Stomach (tissue), 9 donors: Measurements from ENCODE around the gene DLG4. TPM values are rescaled to one million over a fixed set of nuclear protein-coding genes. Genes with fewer than 3 reads are reported as not detected.

Source experiments
- DNase-seq, 2 donors: peaks; one replicate each; pipeline versions ENCODE4 v3.0.0 to v3.0.0-alpha.2; 2013 to 2019
- H3K27ac ChIP-seq, 5 donors: fragments of 200-600 bp in 4 of 5; sonication (generic) in 4 of 5; one replicate each; pipeline ENCODE4 v1.5.1; 2013 to 2019; ENCODE audit warnings: mild to moderate bottlenecking in 1 of 5, moderate library complexity in 1 of 5
- H3K27me3 ChIP-seq, 3 donors: fragments of 200-600 bp; sonication (generic); one replicate each; pipeline ENCODE4 v1.5.1; 2017 to 2019; ENCODE audit warnings: mixed run types in 1 of 3
- H3K36me3 ChIP-seq, 4 donors: fragments of 200-600 bp; sonication (generic); 1 replicate in 3 of 4; 2 replicates in 1 of 4; pipeline ENCODE4 v1.5.1; 2016 to 2019
- H3K4me1 ChIP-seq, 4 donors: fragments of 200-600 bp; sonication (generic); one replicate each; pipeline ENCODE4 v1.5.1; 2016 to 2019
- H3K4me3 ChIP-seq, 4 donors: fragments of 200-600 bp; sonication (generic) in 3 of 4; one replicate each; pipeline ENCODE4 v1.5.1; 2016 to 2019; ENCODE audit warnings: mild to moderate bottlenecking in 1 of 4
- H3K9me3 ChIP-seq, 4 donors: fragments of 200-600 bp; sonication (generic); one replicate each; pipeline ENCODE4 v1.5.1; 2016 to 2019
- CTCF ChIP-seq, 7 experiments: fragments of 450-650 bp in 4 of 7; fragments of 200-600 bp in 3 of 7; sonication (generic) in 3 of 7; IDR thresholded peaks; one replicate each; pipeline ENCODE4 v1.5.1; 2016 to 2019; ENCODE audit warnings: antibody characterized with exemption in 7 of 7, control low read depth in 2 of 7, mild to moderate bottlenecking in 1 of 7
- EP300 ChIP-seq: sonication (generic); formaldehyde crosslinking; IDR thresholded peaks from one replicate; pipeline ENCODE4 v1.6.1; 2017; ENCODE audit warnings: antibody characterized with exemption
- POLR2A ChIP-seq, 4 donors: fragments of 450-650 bp; IDR thresholded peaks; one replicate each; pipeline ENCODE4 v1.6.1; 2016; ENCODE audit warnings: antibody characterized with exemption in 4 of 4, control low read depth in 2 of 4, mild to moderate bottlenecking in 1 of 4, moderate library complexity in 1 of 4
- POLR2AphosphoS5 ChIP-seq, 3 donors: sonication (generic); formaldehyde crosslinking; IDR thresholded peaks; one replicate each; pipeline ENCODE4 v1.6.1; 2016; ENCODE audit warnings: antibody characterized with exemption in 3 of 3
- WGBS, 5 donors: extraction: QIAGEN DNeasy Blood & Tissue Kit in 3 of 5; methylation state at CpG; one replicate each; pipeline versions ENCODE4 v1.1.5 to v1.1.7; 2013 to 2018; 5-methylcytosine and 5-hydroxymethylcytosine counted together
- intact Hi-C: fragments of 100-400 bp; cut with DNase I; formaldehyde crosslinking; loops from one replicate; pipeline ENCODE4 v1.15.1; 2023; ENCODE audit warnings: low total_unique reads
- polyA plus RNA-seq, 3 donors: library from polyadenylated mRNA; stranded (reverse); fragments of 200-250 nt; gene quantifications; one replicate each; pipeline ENCODE4 v1.2.3, GENCODE V29; 2013
- total RNA-seq, 5 donors: library from RNA; depleted of rRNA; stranded (reverse); fragments of >200 nt; gene quantifications; one replicate each; pipeline versions ENCODE4 v1.1.0 to v1.2.3, GENCODE V29; 2014 to 2016
- donor health status: healthy with polysubstance abuse.
- donor health status: Bipolar disorder and iron deficiency.
- donor health status: healthy.

The DLG4 gene
- total and polyA plus RNA-seq, 8 donors: 3.2 to 26.3 (median 8.8) TPM

- TF ChIP-seq POLR2A (IDR thresholded peaks at IDR 0.05) (no peak), CTCF (IDR thresholded peaks at IDR 0.05) (no peak), EP300 (no peak), POLR2AphosphoS5 (IDR thresholded peaks at IDR 0.05) (no peak)
- H3K4me1 ChIP-seq: no peaks in the 10 kb centered on the region
- no peaks in the 10 kb centered on the region for H3K27me3 ChIP-seq
- no peaks in the 10 kb centered on the region for H3K9me3 ChIP-seq
- 55 to 70% (median 61%) methylated on average over 3 of the region's 3 CpGs for WGBS, 5 donors
- DNase-seq: no peak
- intact Hi-C loops: no loop called here
- H3K36me3 ChIP-seq: no peaks in the 10 kb centered on the region
- no peak overlapping the region for H3K4me3 ChIP-seq
- no peak overlapping the region for H3K27ac ChIP-seq
These were observed 71.9 kb downstream of the DLG4 start for GRCh38 chr17:7147772-7148171.

- Histone ChIP-seq H3K27me3 (peaks cover 0 to 14% (median 0%) of the 10 kb centered on the region in 3 donors), H3K9me3 (no peaks in the 10 kb centered on the region), H3K4me1 (peaks cover 0 to 7% (median 0%) of the 10 kb centered on the region in 4 donors), H3K36me3 (no peaks in the 10 kb centered on the region), H3K27ac (no peak overlapping the region), H3K4me3 (no peak overlapping the region)
- intact Hi-C loops: no loop called here
- 48 to 76% (median 58%) methylated on average over 6 of the region's 6 CpGs for WGBS, 5 donors
- DNase-seq: no peak
- TF ChIP-seq POLR2A (IDR thresholded peaks at IDR 0.05) (no peak), CTCF (IDR thresholded peaks at IDR 0.05) (no peak), POLR2AphosphoS5 (IDR thresholded peaks at IDR 0.05) (no peak), EP300 (no peak)
These were observed 73.5 kb downstream of the DLG4 start for GRCh38 chr17:7146115-7146514.

GRCh38 chr17:7144213-7144612 lies 75.4 kb downstream of the DLG4 start:
- no peaks in the 10 kb centered on the region for H3K36me3 ChIP-seq
- intact Hi-C loops: no loop called here

GRCh38 chr17:7141824-7142223 lies 77.8 kb downstream of the DLG4 start:
- intact Hi-C loops: no loop called here
- H3K4me3 ChIP-seq: no peak overlapping the region

More at GRCh38 chr17:7144213-7144612, 75.4 kb downstream of the DLG4 start:
- TF ChIP-seq CTCF (IDR thresholded peaks at IDR 0.05): no peak
- TF ChIP-seq POLR2AphosphoS5 (IDR thresholded peaks at IDR 0.05): no peak
- no peak for TF ChIP-seq EP300
- no peak for TF ChIP-seq POLR2A (IDR thresholded peaks at IDR 0.05)
- no peak overlapping the region for H3K4me3 ChIP-seq
- H3K4me1 ChIP-seq: peaks cover 0 to 7% (median 0%) of the 10 kb centered on the region in 4 donors
- no peaks in the 10 kb centered on the region for H3K9me3 ChIP-seq
- no peak overlapping the region for H3K27ac ChIP-seq
- DNase-seq: no peak
- WGBS, 5 donors: 64 to 75% (median 70%) methylated on average over 11 of the region's 11 CpGs
- H3K27me3 ChIP-seq: peaks cover 0 to 33% (median 5%) of the 10 kb centered on the region in 3 donors

More at GRCh38 chr17:7141824-7142223, 77.8 kb downstream of the DLG4 start:
- Histone ChIP-seq H3K9me3 (no peaks in the 10 kb centered on the region), H3K27ac (no peak overlapping the region), H3K4me1 (peaks cover 0 to 7% (median 0%) of the 10 kb centered on the region in 4 donors), H3K27me3 (peaks cover 0 to 57% (median 14%) of the 10 kb centered on the region in 3 donors), H3K36me3 (no peaks in the 10 kb centered on the region)
- TF ChIP-seq POLR2A (IDR thresholded peaks at IDR 0.05): no peak
- TF ChIP-seq POLR2AphosphoS5 (IDR thresholded peaks at IDR 0.05): no peak
- no peak for TF ChIP-seq CTCF (IDR thresholded peaks at IDR 0.05)
- 30 to 64% (median 38%) methylated on average over 10 of the region's 10 CpGs for WGBS, 5 donors
- peak; percentile 50 to 78 for DNase-seq
